22Rv1 (cell line): ENCODE results near the gene NTRK3.

Experiments
- H3K27ac ChIP-seq: fragments of 450-650 bp; 2 replicates; pipeline ENCODE4 v1.5.1; 2017
- CTCF ChIP-seq: fragments of 450-650 bp; IDR thresholded peaks from 2 replicates; pipeline ENCODE4 v1.5.1; 2017; ENCODE audit warnings: mild to moderate bottlenecking
- ZFX ChIP-seq: fragments of 450-650 bp; IDR thresholded peaks from 2 replicates; pipeline ENCODE4 v1.6.1; 2017; ENCODE audit warnings: antibody characterized with exemption, borderline replicate concordance

Gene NTRK3

GRCh38 chr15:88274553-88275460, 18.3 kb upstream of the NTRK3 start:
- no peak for TF ChIP-seq ZFX
- TF ChIP-seq CTCF = peak; percentile 94
- no peak overlapping the region for H3K27ac ChIP-seq

DNA sequence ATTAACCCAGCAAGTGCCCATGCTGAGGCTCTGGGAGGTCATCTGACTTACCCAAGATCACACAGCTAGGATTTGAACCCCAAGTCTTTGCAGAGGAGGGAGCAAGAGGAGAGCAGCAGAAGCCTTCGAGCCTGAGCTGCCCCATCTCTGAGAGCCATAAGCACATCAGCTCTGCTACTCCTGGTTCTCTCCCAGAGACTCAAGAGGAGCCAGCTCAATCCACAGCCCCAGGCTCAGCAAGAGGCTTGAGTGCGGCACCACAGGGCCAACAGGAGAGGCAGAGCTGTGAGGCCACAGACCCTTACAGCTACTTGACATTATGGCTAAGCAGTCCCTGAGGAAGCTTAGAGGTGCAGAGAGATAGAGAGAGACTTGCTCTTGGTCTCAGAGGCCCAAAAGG, 15.9 kb upstream of the NTRK3 start:
- TF ChIP-seq CTCF = no peak
- no peak overlapping the region for H3K27ac ChIP-seq

DNA sequence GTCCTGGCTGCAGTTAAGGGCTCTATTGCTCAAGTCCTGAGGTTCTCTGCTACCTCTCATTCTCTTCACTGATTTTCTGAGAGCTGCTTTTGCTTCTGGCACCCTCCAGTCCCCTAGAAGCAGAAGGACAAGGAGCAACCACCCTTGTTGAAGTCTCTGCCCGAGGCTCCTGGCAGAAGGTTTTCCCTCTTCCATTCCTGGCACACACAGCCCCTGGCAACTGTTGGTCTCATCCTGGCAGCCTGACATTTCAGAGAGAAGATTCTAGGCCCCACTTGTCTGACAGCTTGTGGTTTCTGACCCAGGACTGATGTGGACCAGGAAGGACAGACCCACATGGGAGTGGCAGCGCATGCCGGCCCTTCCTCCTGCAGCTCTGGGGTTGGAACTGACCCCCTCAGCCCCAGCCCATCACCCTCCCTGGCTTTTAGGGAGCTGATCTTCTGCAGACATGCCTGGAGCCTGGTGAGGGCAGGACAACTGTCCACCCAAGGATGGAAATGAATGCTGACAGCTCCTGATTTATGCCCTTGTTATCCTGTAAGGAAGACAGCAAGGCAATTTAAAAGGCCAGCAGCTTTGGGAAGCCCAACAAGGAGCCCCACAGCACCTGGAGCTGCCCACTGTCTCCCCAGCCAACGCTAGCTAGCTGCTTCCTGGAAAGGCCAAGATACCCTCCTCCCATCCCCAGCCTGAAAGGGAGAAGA, 13.0 kb upstream of the NTRK3 start:
- TF ChIP-seq ZFX (no peak), CTCF (no peak)
- no peak overlapping the region for H3K27ac ChIP-seq

DNA sequence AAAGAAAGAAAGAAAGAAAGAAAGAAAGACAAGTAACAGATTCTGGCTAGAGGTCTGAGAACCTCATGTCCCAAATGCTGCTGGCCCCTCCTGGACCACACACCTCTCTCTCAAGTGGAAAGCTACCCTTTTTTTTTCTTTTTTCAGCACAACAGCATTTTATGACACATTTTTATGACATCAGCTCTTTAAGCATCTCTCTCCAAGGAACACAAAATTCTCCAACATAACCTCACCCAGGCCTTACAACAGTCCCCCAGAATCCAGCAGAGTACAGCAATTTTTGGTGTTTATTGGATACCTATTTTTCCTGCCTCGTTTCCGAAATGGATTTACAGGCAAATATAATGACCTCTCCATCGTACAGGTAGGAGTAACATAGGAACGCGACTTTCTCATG, 11.2 kb upstream of the NTRK3 start:
- TF ChIP-seq ZFX (no peak), CTCF (no peak)
- H3K27ac ChIP-seq = no peak overlapping the region

DNA sequence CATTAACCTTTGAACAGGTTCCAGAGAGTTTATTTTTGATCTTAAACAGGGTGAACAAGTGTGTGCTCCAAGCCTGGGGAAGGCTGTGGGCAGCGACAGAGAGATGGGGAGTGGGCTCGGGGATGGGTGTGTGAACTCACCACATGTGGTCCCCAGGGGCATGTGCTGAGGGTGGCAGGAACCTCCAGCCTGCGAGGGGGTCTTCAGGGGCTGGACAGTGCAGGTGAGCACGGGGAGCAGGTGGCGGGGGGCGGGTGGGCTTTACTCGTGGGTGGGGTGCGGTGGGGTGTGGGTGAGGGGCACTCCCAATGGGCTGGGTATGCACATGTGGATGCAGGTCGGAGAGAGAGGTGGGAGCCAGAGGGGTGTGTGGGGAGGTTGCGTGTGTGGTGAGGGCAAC, 9.6 kb upstream of the NTRK3 start:
- no peak for TF ChIP-seq CTCF
- no peak overlapping the region for H3K27ac ChIP-seq

GRCh38 chr15:88264622-88265021, 8.1 kb upstream of the NTRK3 start:
- TF ChIP-seq ZFX = no peak
- TF ChIP-seq CTCF = no peak
- H3K27ac ChIP-seq = no peak overlapping the region

GRCh38 chr15:88262064-88262463, 5.5 kb upstream of the NTRK3 start:
- TF ChIP-seq ZFX = no peak
- TF ChIP-seq CTCF = no peak
- no peak overlapping the region for H3K27ac ChIP-seq
